ENCODE data around the gene PCBP3.

Gene PCBP3

DNA sequence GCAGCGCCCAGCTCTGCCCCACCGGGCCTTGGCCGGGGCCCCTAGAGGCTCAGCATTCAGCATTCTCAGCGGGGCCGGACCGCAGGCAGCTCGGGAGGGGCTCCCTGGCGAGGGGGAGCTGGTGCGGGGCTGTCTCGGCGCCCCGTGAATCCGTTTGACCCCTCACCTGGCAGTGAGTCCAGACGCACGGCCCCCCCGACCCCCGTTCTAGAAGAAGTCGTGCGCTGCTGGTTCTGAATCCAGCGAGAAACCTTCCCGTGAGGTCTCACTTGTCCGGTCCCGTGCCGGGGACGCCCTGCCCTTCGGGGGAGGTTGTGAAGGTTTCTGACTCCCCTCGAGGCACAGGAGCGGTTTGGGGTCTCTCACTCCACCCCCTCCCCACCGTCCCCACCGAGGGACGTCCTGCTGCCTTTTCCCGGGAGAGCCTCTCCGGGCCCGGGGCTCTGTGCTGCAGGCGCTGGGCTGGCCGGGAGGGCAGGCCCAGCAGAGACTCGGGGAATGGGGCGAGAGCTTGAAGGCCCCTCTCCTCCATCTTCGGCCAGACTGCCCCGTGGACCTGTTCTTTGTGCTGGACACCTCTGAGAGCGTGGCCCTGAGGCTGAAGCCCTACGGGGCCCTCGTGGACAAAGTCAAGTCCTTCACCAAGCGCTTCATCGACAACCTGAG is 338.7 kb downstream of the PCBP3 start:
- TF ChIP-seq EZH2phosphoT487 (conservative IDR thresholded peaks at IDR 0.05; ENCODE audit: low read length): no peak
- TF ChIP-seq, protein P1, sequence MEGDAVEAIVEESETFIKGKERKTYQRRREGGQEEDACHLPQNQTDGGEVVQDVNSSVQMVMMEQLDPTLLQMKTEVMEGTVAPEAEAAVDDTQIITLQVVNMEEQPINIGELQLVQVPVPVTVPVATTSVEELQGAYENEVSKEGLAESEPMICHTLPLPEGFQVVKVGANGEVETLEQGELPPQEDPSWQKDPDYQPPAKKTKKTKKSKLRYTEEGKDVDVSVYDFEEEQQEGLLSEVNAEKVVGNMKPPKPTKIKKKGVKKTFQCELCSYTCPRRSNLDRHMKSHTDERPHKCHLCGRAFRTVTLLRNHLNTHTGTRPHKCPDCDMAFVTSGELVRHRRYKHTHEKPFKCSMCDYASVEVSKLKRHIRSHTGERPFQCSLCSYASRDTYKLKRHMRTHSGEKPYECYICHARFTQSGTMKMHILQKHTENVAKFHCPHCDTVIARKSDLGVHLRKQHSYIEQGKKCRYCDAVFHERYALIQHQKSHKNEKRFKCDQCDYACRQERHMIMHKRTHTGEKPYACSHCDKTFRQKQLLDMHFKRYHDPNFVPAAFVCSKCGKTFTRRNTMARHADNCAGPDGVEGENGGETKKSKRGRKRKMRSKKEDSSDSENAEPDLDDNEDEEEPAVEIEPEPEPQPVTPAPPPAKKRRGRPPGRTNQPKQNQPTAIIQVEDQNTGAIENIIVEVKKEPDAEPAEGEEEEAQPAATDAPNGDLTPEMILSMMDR (IDR thresholded peaks at IDR 0.05; ENCODE audit: insufficient read depth, low read length, poor library complexity, severe bottlenecking): no peak
- Histone ChIP-seq H3K9ac (ENCODE audit: low read length) (no peak overlapping the region), H4K20me1 (ENCODE audit: low read depth, low read length) (no peaks in the 10 kb centered on the region), H3K27ac (ENCODE audit: low read depth, low read length) (no peak overlapping the region), H2AFZ (ENCODE audit: low read depth, low read length, severe bottlenecking) (no peak overlapping the region), H3K36me3 (ENCODE audit: low read length) (no peaks in the 10 kb centered on the region), H3K4me3 (ENCODE audit: insufficient read depth, low read length, poor library complexity, severe bottlenecking) (no peak overlapping the region), H3K9me2 (replicated peaks; ENCODE audit: insufficient read depth, low read length) (no peaks in the 10 kb centered on the region), H3K79me2 (ENCODE audit: insufficient read depth, low read length) (no peaks in the 10 kb centered on the region), H3K27me3 (ENCODE audit: low read length) (no peaks in the 10 kb centered on the region), H3K9me3 (ENCODE audit: insufficient read depth, low read length) (no peaks in the 10 kb centered on the region), H3K4me2 (ENCODE audit: low read depth, low read length, poor library complexity, severe bottlenecking) (no peak overlapping the region), H3F3A (ENCODE audit: insufficient read depth) (no peaks in the 10 kb centered on the region)

DNA sequence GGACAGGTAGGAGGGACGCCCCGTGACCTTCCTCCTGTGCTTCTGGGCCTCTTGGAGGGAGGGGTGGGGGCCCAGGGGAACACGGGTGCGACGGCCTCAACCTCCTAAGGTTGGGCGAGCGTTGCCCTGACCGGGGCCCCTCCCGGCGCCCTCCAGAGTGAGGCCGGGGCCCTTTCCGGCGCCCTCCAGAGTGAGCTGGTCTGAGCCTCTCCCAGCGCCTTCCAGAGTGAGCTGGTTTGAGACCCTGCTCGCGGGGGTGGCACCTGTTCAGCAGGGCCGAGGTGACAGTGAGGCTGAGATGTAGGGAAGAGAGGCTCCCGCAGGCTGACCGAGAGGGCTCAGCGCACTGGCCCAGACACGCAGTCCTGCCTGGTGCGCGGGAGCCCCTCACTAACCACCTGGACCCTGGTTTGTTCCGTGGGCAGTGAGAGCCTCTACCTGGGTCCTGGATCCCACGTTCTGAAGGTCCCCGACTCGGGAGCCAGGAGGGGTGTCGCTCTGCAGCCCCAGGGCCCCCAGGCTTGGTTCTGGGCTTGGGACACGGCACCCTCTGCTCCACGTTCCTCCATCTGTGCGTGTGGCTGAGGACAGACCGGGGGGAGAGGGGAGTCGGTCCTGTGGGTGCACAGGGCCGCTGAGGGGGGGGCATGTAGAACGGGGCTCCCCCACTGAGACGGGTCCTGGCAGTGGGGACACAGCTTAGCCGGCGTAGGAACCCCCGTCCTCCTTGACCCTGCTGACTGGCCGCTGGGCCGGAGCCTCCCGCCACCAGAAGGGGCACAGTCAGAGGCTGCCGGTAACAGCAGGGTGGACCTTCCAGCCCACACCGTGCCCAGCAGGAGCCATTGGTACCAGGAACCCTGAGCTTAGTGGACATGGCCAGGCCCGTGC is 339.5 kb downstream of the PCBP3 start:
- no peak for TF ChIP-seq EZH2phosphoT487 (conservative IDR thresholded peaks at IDR 0.05; ENCODE audit: low read length)
- TF ChIP-seq, protein P1 (IDR thresholded peaks at IDR 0.05; ENCODE audit: insufficient read depth, low read length, poor library complexity, severe bottlenecking): no peak
- H3K36me3 ChIP-seq (ENCODE audit: low read length): no peaks in the 10 kb centered on the region
- no peaks in the 10 kb centered on the region for H3K79me2 ChIP-seq (ENCODE audit: insufficient read depth, low read length)
- H3F3A ChIP-seq (ENCODE audit: insufficient read depth): no peaks in the 10 kb centered on the region
- no peak overlapping the region for H2AFZ ChIP-seq (ENCODE audit: low read depth, low read length, severe bottlenecking)
- H3K9me3 ChIP-seq (ENCODE audit: insufficient read depth, low read length): no peaks in the 10 kb centered on the region
- H3K4me3 ChIP-seq (ENCODE audit: insufficient read depth, low read length, poor library complexity, severe bottlenecking): no peak overlapping the region
- H4K20me1 ChIP-seq (ENCODE audit: low read depth, low read length): no peaks in the 10 kb centered on the region
- H3K9me2 ChIP-seq (replicated peaks; ENCODE audit: insufficient read depth, low read length): no peaks in the 10 kb centered on the region
- H3K27me3 ChIP-seq (ENCODE audit: low read length): no peaks in the 10 kb centered on the region
- H3K4me2 ChIP-seq (ENCODE audit: low read depth, low read length, poor library complexity, severe bottlenecking): no peak overlapping the region
- H3K27ac ChIP-seq (ENCODE audit: low read depth, low read length): no peak overlapping the region
- H3K9ac ChIP-seq (ENCODE audit: low read length): no peak overlapping the region

DNA sequence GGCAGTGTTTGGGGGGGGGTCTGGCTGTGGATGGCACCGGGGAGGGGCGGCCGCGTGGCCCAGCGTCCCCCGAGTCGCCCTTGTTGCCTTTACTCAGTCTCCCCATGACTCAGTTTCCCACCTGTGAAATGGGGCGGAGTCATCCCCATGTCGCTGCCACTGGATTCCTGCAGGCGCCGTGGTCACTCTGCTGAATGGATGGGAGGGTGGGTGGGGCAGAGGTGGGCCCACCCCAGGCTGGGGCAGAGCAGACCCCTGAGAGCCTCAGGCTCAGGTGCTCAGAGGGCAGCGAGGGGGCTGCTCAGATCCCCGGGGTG is 340.1 kb downstream of the PCBP3 start:
- no peak overlapping the region for H3K4me3 ChIP-seq (ENCODE audit: insufficient read depth, low read length, poor library complexity, severe bottlenecking)
- H3F3A ChIP-seq (ENCODE audit: insufficient read depth): no peaks in the 10 kb centered on the region
- H3K27ac ChIP-seq (ENCODE audit: low read depth, low read length): no peak overlapping the region
- no peaks in the 10 kb centered on the region for H3K79me2 ChIP-seq (ENCODE audit: insufficient read depth, low read length)
- H3K27me3 ChIP-seq (ENCODE audit: low read length): no peaks in the 10 kb centered on the region
- H3K4me2 ChIP-seq (ENCODE audit: low read depth, low read length, poor library complexity, severe bottlenecking): no peak overlapping the region
- TF ChIP-seq, protein P1 (IDR thresholded peaks at IDR 0.05; ENCODE audit: insufficient read depth, low read length, poor library complexity, severe bottlenecking): no peak
- no peak for TF ChIP-seq EZH2phosphoT487 (conservative IDR thresholded peaks at IDR 0.05; ENCODE audit: low read length)
- no peak overlapping the region for H2AFZ ChIP-seq (ENCODE audit: low read depth, low read length, severe bottlenecking)
- H3K36me3 ChIP-seq (ENCODE audit: low read length): no peaks in the 10 kb centered on the region
- H3K9me3 ChIP-seq (ENCODE audit: insufficient read depth, low read length): no peaks in the 10 kb centered on the region
- no peaks in the 10 kb centered on the region for H3K9me2 ChIP-seq (replicated peaks; ENCODE audit: insufficient read depth, low read length)
- H4K20me1 ChIP-seq (ENCODE audit: low read depth, low read length): no peaks in the 10 kb centered on the region
- H3K9ac ChIP-seq (ENCODE audit: low read length): no peak overlapping the region

Measured in SU-DHL-6 (cell line).